HepG2 (cell line): Measurements from ENCODE around the gene NOL4L. TPM values are rescaled to one million over a fixed set of nuclear protein-coding genes. Genes with fewer than 3 reads are reported as not detected.

Source experiments
- CAMTA2 ChIP-seq: sonication (generic); formaldehyde crosslinking; IDR thresholded peaks from 2 replicates; pipeline ENCODE4 v1.4.0; 2020; ENCODE audit warnings: mild to moderate bottlenecking, missing genetic modification reagents, borderline replicate concordance
- FOSL1 ChIP-seq: sonication (generic); formaldehyde crosslinking; IDR thresholded peaks from 2 replicates; pipeline ENCODE4 v1.9.0; 2021; ENCODE audit warnings: missing genetic modification reagents, borderline replicate concordance
- FOXC1 ChIP-seq: sonication (generic); formaldehyde crosslinking; IDR thresholded peaks from 2 replicates; pipeline ENCODE4 v1.8.0; 2022; ENCODE audit warnings: mild to moderate bottlenecking, missing genetic modification reagents, borderline replicate concordance
- GATAD2A ChIP-seq: IDR thresholded peaks from 2 replicates; pipeline ENCODE4 v1.6.1; 2016
- GTF2F1 ChIP-seq: fragments of 150-350 bp; IDR thresholded peaks from 2 replicates; pipeline ENCODE4 v1.6.1; 2014; ENCODE audit warnings: low read length
- NFE2L1 ChIP-seq: sonication (generic); formaldehyde crosslinking; IDR thresholded peaks from 2 replicates; pipeline ENCODE4 v1.4.0; 2020; ENCODE audit warnings: missing genetic modification reagents, mild to moderate bottlenecking, borderline replicate concordance
- NFIB ChIP-seq: sonication (generic); formaldehyde crosslinking; IDR thresholded peaks from 2 replicates; pipeline ENCODE4 v1.9.0; 2021; ENCODE audit warnings: missing genetic modification reagents, mild to moderate bottlenecking, borderline replicate concordance
- PITX1 ChIP-seq: sonication (generic); formaldehyde crosslinking; IDR thresholded peaks from 2 replicates; pipeline ENCODE4 v1.5.1; 2020; ENCODE audit warnings: mild to moderate bottlenecking, missing genetic modification reagents
- PLRG1 ChIP-seq: fragments of 450-650 bp; conservative IDR thresholded peaks from 2 replicates; pipeline ENCODE4 v1.6.1; 2016
- POGZ ChIP-seq: sonication (generic); formaldehyde crosslinking; IDR thresholded peaks from 2 replicates; pipeline ENCODE4 v1.4.0; 2020; ENCODE audit warnings: mild to moderate bottlenecking, missing genetic modification reagents
- RORA ChIP-seq: sonication (generic); formaldehyde crosslinking; IDR thresholded peaks from 2 replicates; pipeline ENCODE4 v1.5.0; 2020; ENCODE audit warnings: mild to moderate bottlenecking, missing genetic modification reagents, moderate library complexity
- SATB2 ChIP-seq: sonication (generic); formaldehyde crosslinking; IDR thresholded peaks from 2 replicates; pipeline ENCODE4 v1.5.0; 2020; ENCODE audit warnings: missing genetic modification reagents
- SUZ12 ChIP-seq: fragments of 150-350 bp; IDR thresholded peaks from 2 replicates; pipeline ENCODE4 v1.6.1; 2014; ENCODE audit warnings: low read depth, low read length
- ZFP90 ChIP-seq: sonication (generic); formaldehyde crosslinking; IDR thresholded peaks from 2 replicates; pipeline ENCODE4 v1.8.0; 2022; ENCODE audit warnings: missing genetic modification reagents, mild to moderate bottlenecking, inconsistent platforms, borderline replicate concordance
- ZNF136 ChIP-seq: sonication (generic); formaldehyde crosslinking; IDR thresholded peaks from 2 replicates; pipeline ENCODE4 v1.8.1; 2022; ENCODE audit warnings: low read depth, mild to moderate bottlenecking, moderate library complexity, missing genetic modification reagents
- ZNF44 ChIP-seq: sonication (generic); formaldehyde crosslinking; IDR thresholded peaks from 2 replicates; pipeline ENCODE4 v1.5.1; 2020; ENCODE audit warnings: mild to moderate bottlenecking, missing genetic modification reagents
- ZNF75D ChIP-seq: sonication (generic); formaldehyde crosslinking; IDR thresholded peaks from 2 replicates; pipeline ENCODE4 v1.8.1; 2023; ENCODE audit warnings: missing genetic modification reagents, mild to moderate bottlenecking, borderline replicate concordance
- polyA plus RNA-seq, 8 experiments: library from polyadenylated mRNA; depleted of rRNA in 3 of 8; stranded (reverse) in 7 of 8; unstranded in 1 of 8; fragments of >200 nt; fragmentation: Illumina TruSeq in 4 of 8; extraction: Trizol in 4 of 8; gene quantifications; 2 replicates each; pipeline versions ENCODE4 v1.2.1 to v1.2.3, GENCODE V29; 2011 to 2016; ENCODE audit warnings: low read depth in 4 of 8, missing spikeins in 1 of 8, mixed read lengths in 1 of 8; ENCODE audit not compliant: insufficient read depth in 1 of 8
- total RNA-seq, 5 experiments: library from RNA; depleted of rRNA; stranded (reverse); fragments of >200 nt; fragmentation: Illumina TruSeq; extraction: Trizol; gene quantifications; 2 replicates each; pipeline ENCODE4 v1.2.3, GENCODE V29; 2016; ENCODE audit warnings: low read depth in 1 of 5
- TF ChIP-seq, protein P1 (sequence below): sonication (generic); formaldehyde crosslinking; IDR thresholded peaks from 2 replicates; pipeline ENCODE4 v1.8.0; 2022; ENCODE audit warnings: mild to moderate bottlenecking, missing genetic modification reagents, moderate library complexity
- TF ChIP-seq, protein P2 (sequence below): sonication (generic); formaldehyde crosslinking; IDR thresholded peaks from 2 replicates; pipeline ENCODE4 v1.4.0; 2020; ENCODE audit warnings: mild to moderate bottlenecking, missing genetic modification reagents
- TF ChIP-seq, protein P3 (sequence below): sonication (generic); formaldehyde crosslinking; IDR thresholded peaks from 2 replicates; pipeline ENCODE4 v1.5.0; 2020; ENCODE audit warnings: mild to moderate bottlenecking, low read depth, missing genetic modification reagents, borderline replicate concordance
- TF ChIP-seq, protein P4 (sequence below): sonication (generic); formaldehyde crosslinking; IDR thresholded peaks from 2 replicates; pipeline ENCODE4 v1.5.1; 2020; ENCODE audit warnings: mild to moderate bottlenecking, missing genetic modification reagents
- TF ChIP-seq, protein P5 (sequence below): sonication (generic); formaldehyde crosslinking; conservative IDR thresholded peaks from 2 replicates; pipeline ENCODE4 v1.4.0; 2020; ENCODE audit warnings: mild to moderate bottlenecking, missing genetic modification reagents, moderate library complexity

Gene NOL4L
- total and polyA plus RNA-seq, 2 of the 13 experiments (the other 11 are each of a cell fraction or from before 2014, with no cell fraction given), result 16.6 to 35.4 TPM

DNA sequence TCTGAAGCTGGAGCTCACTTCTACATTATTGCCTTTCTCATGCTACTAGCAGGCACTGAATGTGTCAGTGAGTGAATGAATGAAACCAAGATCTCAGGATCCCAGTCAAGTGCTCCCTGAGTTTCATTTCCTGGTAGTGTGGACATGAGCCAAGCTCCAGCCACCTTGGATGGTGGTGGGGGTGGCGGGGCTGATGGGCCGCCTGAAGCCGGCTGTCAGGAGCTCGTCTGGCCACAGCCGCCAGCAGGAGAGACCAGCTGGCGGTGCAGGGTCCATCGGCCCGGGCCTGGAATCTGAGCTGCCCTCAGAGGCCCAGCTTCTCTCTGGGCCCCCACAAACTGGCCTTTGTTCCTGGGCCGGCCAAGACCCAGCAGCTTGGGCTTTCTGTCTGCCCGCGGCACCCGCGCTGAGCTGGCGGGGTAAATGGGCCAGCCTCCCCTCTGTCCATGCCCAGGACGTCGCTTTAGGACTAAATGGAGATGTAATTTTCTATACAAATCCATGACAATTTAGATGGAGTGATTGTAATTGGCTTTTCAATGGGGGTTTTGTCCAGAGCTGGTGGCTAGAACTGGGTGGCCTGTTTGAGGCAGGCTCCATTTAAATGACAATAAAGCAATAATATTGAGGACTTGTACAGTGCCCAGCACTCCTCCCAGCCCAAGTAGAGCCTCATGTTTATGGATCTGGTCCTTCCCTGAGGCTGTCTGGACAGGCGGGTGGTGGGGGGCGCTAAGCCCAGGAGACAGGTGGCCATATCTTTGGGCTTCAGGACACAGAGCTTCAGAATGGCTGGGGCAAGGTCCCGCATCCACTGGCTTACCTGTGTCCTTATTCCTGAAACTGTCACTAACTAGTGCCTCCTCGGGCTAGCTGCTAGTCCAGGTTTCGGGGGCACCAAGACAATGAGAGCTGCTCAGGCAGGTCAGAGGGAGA is 43.5 kb downstream of the NOL4L start (continued):
- TF ChIP-seq ZFP90 (peak; percentile 96), SUZ12 (no peak), ZNF75D (CRISPR knock-in tag) (no peak), GATAD2A (CRISPR knock-in tag) (peak; percentile 96), PITX1 (peak; percentile 92), SATB2 (CRISPR knock-in tag) (no peak), PLRG1 (no peak), GTF2F1 (no peak), POGZ (CRISPR knock-in tag) (peak; percentile 95), RORA (CRISPR knock-in tag) (no peak), ZNF44 (peak; percentile 82), FOXC1 (CRISPR knock-in tag) (no peak; the same call in 1 of the 2 replicates), FOSL1 (CRISPR knock-in tag) (no peak), ZNF136 (CRISPR knock-in tag) (no peak), NFIB (CRISPR knock-in tag) (no peak), CAMTA2 (CRISPR knock-in tag) (peak; percentile 25), NFE2L1 (CRISPR knock-in tag) (no peak)
- TF ChIP-seq, protein P1, sequence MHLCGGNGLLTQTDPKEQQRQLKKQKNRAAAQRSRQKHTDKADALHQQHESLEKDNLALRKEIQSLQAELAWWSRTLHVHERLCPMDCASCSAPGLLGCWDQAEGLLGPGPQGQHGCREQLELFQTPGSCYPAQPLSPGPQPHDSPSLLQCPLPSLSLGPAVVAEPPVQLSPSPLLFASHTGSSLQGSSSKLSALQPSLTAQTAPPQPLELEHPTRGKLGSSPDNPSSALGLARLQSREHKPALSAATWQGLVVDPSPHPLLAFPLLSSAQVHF (CRISPR knock-in tag), result no peak
- TF ChIP-seq, protein P2, sequence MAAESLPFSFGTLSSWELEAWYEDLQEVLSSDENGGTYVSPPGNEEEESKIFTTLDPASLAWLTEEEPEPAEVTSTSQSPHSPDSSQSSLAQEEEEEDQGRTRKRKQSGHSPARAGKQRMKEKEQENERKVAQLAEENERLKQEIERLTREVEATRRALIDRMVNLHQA (CRISPR knock-in tag), result peak; percentile 71; the same call in 1 of the 2 replicates
- TF ChIP-seq, protein P3, sequence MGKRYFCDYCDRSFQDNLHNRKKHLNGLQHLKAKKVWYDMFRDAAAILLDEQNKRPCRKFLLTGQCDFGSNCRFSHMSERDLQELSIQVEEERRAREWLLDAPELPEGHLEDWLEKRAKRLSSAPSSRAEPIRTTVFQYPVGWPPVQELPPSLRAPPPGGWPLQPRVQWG (CRISPR knock-in tag), result no peak
- TF ChIP-seq, protein P4, sequence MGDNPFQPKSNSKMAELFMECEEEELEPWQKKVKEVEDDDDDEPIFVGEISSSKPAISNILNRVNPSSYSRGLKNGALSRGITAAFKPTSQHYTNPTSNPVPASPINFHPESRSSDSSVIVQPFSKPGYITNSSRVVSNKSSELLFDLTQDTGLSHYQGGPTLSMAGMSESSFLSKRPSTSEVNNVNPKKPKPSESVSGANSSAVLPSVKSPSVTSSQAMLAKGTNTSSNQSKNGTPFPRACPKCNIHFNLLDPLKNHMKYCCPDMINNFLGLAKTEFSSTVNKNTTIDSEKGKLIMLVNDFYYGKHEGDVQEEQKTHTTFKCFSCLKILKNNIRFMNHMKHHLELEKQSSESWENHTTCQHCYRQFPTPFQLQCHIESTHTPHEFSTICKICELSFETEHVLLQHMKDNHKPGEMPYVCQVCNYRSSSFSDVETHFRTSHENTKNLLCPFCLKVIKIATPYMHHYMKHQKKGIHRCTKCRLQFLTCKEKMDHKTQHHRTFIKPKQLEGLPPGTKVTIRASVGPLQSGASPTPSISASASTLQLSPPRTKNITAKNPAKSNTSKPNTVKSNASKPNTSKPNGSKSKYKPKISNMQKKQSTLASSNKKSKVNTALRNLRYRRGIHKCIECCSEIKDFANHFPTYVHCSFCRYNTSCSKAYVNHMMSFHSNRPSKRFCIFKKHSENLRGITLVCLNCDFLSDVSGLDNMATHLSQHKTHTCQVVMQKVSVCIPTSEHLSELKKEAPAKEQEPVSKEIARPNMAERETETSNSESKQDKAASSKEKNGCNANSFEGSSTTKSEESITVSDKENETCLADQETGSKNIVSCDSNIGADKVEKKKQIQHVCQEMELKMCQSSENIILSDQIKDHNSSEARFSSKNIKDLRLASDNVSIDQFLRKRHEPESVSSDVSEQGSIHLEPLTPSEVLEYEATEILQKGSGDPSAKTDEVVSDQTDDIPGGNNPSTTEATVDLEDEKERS, result peak; percentile 95
- TF ChIP-seq, protein P5, sequence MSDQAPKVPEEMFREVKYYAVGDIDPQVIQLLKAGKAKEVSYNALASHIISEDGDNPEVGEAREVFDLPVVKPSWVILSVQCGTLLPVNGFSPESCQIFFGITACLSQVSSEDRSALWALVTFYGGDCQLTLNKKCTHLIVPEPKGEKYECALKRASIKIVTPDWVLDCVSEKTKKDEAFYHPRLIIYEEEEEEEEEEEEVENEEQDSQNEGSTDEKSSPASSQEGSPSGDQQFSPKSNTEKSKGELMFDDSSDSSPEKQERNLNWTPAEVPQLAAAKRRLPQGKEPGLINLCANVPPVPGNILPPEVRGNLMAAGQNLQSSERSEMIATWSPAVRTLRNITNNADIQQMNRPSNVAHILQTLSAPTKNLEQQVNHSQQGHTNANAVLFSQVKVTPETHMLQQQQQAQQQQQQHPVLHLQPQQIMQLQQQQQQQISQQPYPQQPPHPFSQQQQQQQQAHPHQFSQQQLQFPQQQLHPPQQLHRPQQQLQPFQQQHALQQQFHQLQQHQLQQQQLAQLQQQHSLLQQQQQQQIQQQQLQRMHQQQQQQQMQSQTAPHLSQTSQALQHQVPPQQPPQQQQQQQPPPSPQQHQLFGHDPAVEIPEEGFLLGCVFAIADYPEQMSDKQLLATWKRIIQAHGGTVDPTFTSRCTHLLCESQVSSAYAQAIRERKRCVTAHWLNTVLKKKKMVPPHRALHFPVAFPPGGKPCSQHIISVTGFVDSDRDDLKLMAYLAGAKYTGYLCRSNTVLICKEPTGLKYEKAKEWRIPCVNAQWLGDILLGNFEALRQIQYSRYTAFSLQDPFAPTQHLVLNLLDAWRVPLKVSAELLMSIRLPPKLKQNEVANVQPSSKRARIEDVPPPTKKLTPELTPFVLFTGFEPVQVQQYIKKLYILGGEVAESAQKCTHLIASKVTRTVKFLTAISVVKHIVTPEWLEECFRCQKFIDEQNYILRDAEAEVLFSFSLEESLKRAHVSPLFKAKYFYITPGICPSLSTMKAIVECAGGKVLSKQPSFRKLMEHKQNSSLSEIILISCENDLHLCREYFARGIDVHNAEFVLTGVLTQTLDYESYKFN (CRISPR knock-in tag), result peak; percentile 99
